Measurements from ENCODE around the gene BTBD17.

GRCh38 chr17:74373838-74374606 lies 12.4 kb upstream of the BTBD17 start:
- TF ChIP-seq POLR2A (IDR thresholded peaks at IDR 0.05; ENCODE audit: extremely low read depth, insufficient read length) (no peak), CTCF (IDR thresholded peaks at IDR 0.05; ENCODE audit: low read depth, low read length) (no peak), MAX (IDR thresholded peaks at IDR 0.05; ENCODE audit: low read depth, low read length) (no peak), MYC (IDR thresholded peaks at IDR 0.05; ENCODE audit: low read depth, low read length) (no peak)

Data from NB4 (cell line).